Loucy (cell line): ENCODE measurements around the gene GORASP2.

Experiments
- H2AFZ ChIP-seq: fragments of 200-600 bp; sonication (generic); 2 replicates; pipeline ENCODE4 v1.6.0; 2016; ENCODE audit warnings: antibody characterized with exemption, mild to moderate bottlenecking, low read length, moderate library complexity
- H3F3A ChIP-seq: fragments of 200-600 bp; 2 replicates; pipeline ENCODE4 v1.6.0; 2016; ENCODE audit warnings: antibody characterized with exemption, low read depth, mild to moderate bottlenecking
- H3K27me3 ChIP-seq: fragments of 200-600 bp; sonication (generic); 2 replicates; pipeline ENCODE4 v1.6.1; 2014; ENCODE audit warnings: low read length, mild to moderate bottlenecking; ENCODE audit not compliant: insufficient read depth, poor library complexity, severe bottlenecking
- H3K36me3 ChIP-seq: fragments of 200-600 bp; sonication (generic); 2 replicates; pipeline ENCODE4 v1.6.1; 2016; ENCODE audit warnings: low read length; ENCODE audit not compliant: insufficient read depth
- H3K4me1 ChIP-seq: fragments of 200-600 bp; sonication (generic); 2 replicates; pipeline ENCODE4 v1.5.1; 2014; ENCODE audit warnings: low read length, mild to moderate bottlenecking; ENCODE audit not compliant: insufficient read depth, poor library complexity, severe bottlenecking
- H3K4me2 ChIP-seq: fragments of 200-600 bp; sonication (generic); 2 replicates; pipeline ENCODE4 v1.6.0; 2014; ENCODE audit warnings: antibody characterized with exemption, low read length, low read depth, mild to moderate bottlenecking; ENCODE audit not compliant: poor library complexity, severe bottlenecking
- H3K4me3 ChIP-seq: fragments of 200-600 bp; sonication (generic); 2 replicates; pipeline ENCODE4 v1.5.1; 2014; ENCODE audit warnings: low read length, mild to moderate bottlenecking, mixed read lengths; ENCODE audit not compliant: poor library complexity, severe bottlenecking
- H3K79me2 ChIP-seq: fragments of 200-600 bp; sonication (generic); 2 replicates; pipeline ENCODE4 v1.6.1; 2014; ENCODE audit warnings: low read length; ENCODE audit not compliant: insufficient read depth
- H3K9ac ChIP-seq: fragments of 200-600 bp; sonication (generic); 2 replicates; pipeline ENCODE4 v1.6.0; 2014; ENCODE audit warnings: mild to moderate bottlenecking, low read depth, low read length, moderate library complexity; ENCODE audit not compliant: poor library complexity, severe bottlenecking
- H3K9me2 ChIP-seq: fragments of 200-600 bp; sonication (generic); replicated peaks from 2 replicates; pipeline ENCODE4 v1.6.1; 2016; ENCODE audit warnings: low read depth, low read length, mixed read lengths
- H3K9me3 ChIP-seq: fragments of 200-600 bp; sonication (generic); 2 replicates; pipeline ENCODE4 v1.6.1; 2014; ENCODE audit warnings: mild to moderate bottlenecking, antibody characterized with exemption, low read length, low read depth; ENCODE audit not compliant: insufficient read depth
- H4K20me1 ChIP-seq: fragments of 200-600 bp; sonication (generic); 2 replicates; pipeline ENCODE4 v1.6.0; 2014; ENCODE audit warnings: antibody characterized with exemption, low read length, mild to moderate bottlenecking; ENCODE audit not compliant: insufficient read depth, poor library complexity, severe bottlenecking
- EZH2phosphoT487 ChIP-seq: fragments of 200-600 bp; IDR thresholded peaks from 2 replicates; pipeline ENCODE4 v1.6.1; 2018; ENCODE audit warnings: antibody characterized with exemption, mild to moderate bottlenecking, moderate library complexity, borderline replicate concordance
- TF ChIP-seq, protein P1 (sequence below): fragments of 200-600 bp; sonication (generic); conservative IDR thresholded peaks from 2 replicates; pipeline ENCODE4 v1.5.1; 2014; ENCODE audit warnings: mild to moderate bottlenecking, antibody characterized with exemption, low read length

The GORASP2 gene

DNA sequence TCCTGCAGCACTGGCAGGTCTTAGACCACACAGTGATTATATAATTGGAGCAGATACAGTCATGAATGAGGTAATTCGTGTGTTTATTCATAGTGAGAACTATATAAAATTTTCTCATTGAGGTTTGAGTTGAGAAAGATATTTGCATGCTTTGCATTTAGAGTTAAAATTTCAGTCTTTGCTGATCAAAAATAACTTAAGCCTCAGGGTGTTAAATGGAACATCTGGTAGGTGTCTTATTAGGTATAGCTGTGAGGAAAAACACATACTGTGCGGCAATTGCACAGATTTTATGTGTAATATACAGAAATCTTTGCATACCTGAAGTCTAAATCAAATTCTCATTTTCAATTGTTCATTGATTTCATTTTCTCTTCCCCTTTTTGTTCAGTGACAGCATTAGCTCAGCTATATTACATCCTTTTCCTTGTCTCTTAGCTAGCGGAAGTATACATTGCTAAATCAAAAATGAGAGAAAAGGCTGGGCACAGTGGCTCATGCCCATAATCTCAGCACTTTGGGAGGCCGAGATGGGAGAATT, 21.2 kb downstream of the GORASP2 start:
- TF ChIP-seq EZH2phosphoT487, result no peak
- TF ChIP-seq, protein P1, sequence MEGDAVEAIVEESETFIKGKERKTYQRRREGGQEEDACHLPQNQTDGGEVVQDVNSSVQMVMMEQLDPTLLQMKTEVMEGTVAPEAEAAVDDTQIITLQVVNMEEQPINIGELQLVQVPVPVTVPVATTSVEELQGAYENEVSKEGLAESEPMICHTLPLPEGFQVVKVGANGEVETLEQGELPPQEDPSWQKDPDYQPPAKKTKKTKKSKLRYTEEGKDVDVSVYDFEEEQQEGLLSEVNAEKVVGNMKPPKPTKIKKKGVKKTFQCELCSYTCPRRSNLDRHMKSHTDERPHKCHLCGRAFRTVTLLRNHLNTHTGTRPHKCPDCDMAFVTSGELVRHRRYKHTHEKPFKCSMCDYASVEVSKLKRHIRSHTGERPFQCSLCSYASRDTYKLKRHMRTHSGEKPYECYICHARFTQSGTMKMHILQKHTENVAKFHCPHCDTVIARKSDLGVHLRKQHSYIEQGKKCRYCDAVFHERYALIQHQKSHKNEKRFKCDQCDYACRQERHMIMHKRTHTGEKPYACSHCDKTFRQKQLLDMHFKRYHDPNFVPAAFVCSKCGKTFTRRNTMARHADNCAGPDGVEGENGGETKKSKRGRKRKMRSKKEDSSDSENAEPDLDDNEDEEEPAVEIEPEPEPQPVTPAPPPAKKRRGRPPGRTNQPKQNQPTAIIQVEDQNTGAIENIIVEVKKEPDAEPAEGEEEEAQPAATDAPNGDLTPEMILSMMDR, result no peak
- Histone ChIP-seq H3K9me2 (no peaks in the 10 kb centered on the region), H3K9ac (no peak overlapping the region), H3K4me2 (no peak overlapping the region), H2AFZ (no peak overlapping the region), H3K27me3 (no peaks in the 10 kb centered on the region), H3K4me3 (no peak overlapping the region), H3K4me1 (no peaks in the 10 kb centered on the region), H3K9me3 (no peaks in the 10 kb centered on the region), H3K36me3 (peaks cover 63% of the 10 kb centered on the region), H4K20me1 (peaks cover 38% of the 10 kb centered on the region), H3K79me2 (peaks cover 32% of the 10 kb centered on the region), H3F3A (no peaks in the 10 kb centered on the region)

DNA sequence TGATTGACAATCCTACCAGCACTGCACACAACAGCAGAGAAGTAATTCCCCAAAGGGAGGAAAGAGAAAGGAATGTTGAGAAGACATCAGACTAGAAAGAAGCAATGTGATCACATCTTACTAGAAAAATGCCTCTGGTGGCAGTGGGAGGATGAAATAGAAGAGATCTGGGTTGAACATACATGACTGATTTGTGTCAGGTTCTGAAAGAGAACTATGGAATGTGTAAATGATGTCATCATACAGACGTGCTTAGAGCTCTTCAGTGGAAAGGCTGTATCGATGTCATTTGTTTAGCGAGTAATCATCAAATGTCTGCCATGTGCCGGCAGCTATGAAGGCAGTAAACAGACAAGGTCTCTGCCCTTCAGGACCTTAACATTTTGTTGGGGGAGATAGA, 24.9 kb downstream of the GORASP2 start:
- Histone ChIP-seq H2AFZ (no peak overlapping the region), H3K9ac (no peak overlapping the region), H3K4me2 (no peak overlapping the region), H3K36me3 (peaks cover 93% of the 10 kb centered on the region), H3K4me3 (no peak overlapping the region), H3K79me2 (peaks cover 2% of the 10 kb centered on the region; the same call in 1 of the 2 replicates), H3K4me1 (no peaks in the 10 kb centered on the region), H3K27me3 (no peaks in the 10 kb centered on the region), H3K9me3 (no peaks in the 10 kb centered on the region), H3F3A (no peaks in the 10 kb centered on the region), H3K9me2 (no peaks in the 10 kb centered on the region), H4K20me1 (peaks cover 5% of the 10 kb centered on the region)
- TF ChIP-seq, protein P1, result no peak
- TF ChIP-seq EZH2phosphoT487, result no peak

DNA sequence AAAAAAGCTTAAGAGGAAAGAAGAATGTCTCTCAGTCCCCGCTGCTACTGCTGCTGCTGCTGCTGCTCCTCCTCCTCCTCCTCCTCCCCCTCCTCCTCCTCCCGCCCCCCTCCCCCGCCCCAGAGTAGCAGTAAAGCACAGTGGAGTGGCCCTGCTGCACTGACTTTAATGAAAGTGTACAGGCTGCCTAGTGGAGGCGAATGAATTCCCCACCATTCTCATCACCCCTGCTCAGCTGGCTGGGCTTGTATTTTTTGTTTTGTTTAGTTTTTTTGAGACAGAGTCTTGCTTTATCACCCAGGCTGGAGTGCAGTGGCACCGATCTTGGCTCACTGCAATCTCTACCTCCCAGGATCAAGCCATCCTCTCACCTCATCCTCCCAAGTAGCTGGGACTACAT, 34.3 kb downstream of the GORASP2 start:
- no peaks in the 10 kb centered on the region for H3K4me1 ChIP-seq
- no peaks in the 10 kb centered on the region for H3K79me2 ChIP-seq
- TF ChIP-seq, protein P1, result no peak
- TF ChIP-seq EZH2phosphoT487, result no peak
- no peak overlapping the region for H3K4me3 ChIP-seq
- H3K27me3 ChIP-seq, result no peaks in the 10 kb centered on the region
- no peak overlapping the region for H2AFZ ChIP-seq
- no peaks in the 10 kb centered on the region for H3F3A ChIP-seq
- peaks cover 88% of the 10 kb centered on the region for H3K36me3 ChIP-seq
- H3K9me3 ChIP-seq, result no peaks in the 10 kb centered on the region
- H3K9ac ChIP-seq, result no peak overlapping the region
- H3K9me2 ChIP-seq, result no peaks in the 10 kb centered on the region
- H4K20me1 ChIP-seq, result no peaks in the 10 kb centered on the region
- H3K4me2 ChIP-seq, result no peak overlapping the region
